ENCODE data around the gene TTC36. TPM values are rescaled to one million over a fixed set of nuclear protein-coding genes. Genes with fewer than 3 reads are reported as not detected.
A peak's percentile ranks its signal among the peaks of the same experiment; 100 is the strongest.

Gene TTC36
- total and polyA plus RNA-seq, 9 of the 15 experiments (the other 6 are each of a cell fraction or from before 2014, with no cell fraction given) = 0.22 to 0.23 TPM; not detected in 7

GRCh38 chr11:118572061-118572980 is 45.0 kb downstream of the TTC36 start, which contains the start of gene ARCN1 (continued):
- TF ChIP-seq RREB1 (CRISPR knock-in tag; IDR thresholded peaks at IDR 0.05) (no peak), ZNF766 (CRISPR knock-in tag; conservative IDR thresholded peaks at IDR 0.05) (0 out of 2 replicates have a peak, but pooled peaks have one; percentile 25), ARNT (IDR thresholded peaks at IDR 0.05) (no peak), SMAD3 (CRISPR knock-in tag; conservative IDR thresholded peaks at IDR 0.05) (no peak), NBN (IDR thresholded peaks at IDR 0.05; ENCODE audit: low read depth) (no peak), MECOM (CRISPR knock-in tag; IDR thresholded peaks at IDR 0.05) (no peak), NCOR1 (IDR thresholded peaks at IDR 0.05) (peak; percentile 19; the same call in 1 of the 2 replicates), ZNF57 (CRISPR knock-in tag; IDR thresholded peaks at IDR 0.05) (no peak), PCBP2 (IDR thresholded peaks at IDR 0.05; ENCODE audit: low read depth, low read length, poor library complexity, severe bottlenecking) (no peak), SMARCA5 (IDR thresholded peaks at IDR 0.05) (no peak), SIN3B (IDR thresholded peaks at IDR 0.05; ENCODE audit: low read depth) (peak; percentile 38; the same call in 1 of the 2 replicates), SMARCE1 (IDR thresholded peaks at IDR 0.05) (no peak), ZNF277 (CRISPR knock-in tag; IDR thresholded peaks at IDR 0.05; ENCODE audit: borderline replicate concordance) (no peak), TRIM24 (IDR thresholded peaks at IDR 0.05) (no peak), ZNF518B (CRISPR knock-in tag; IDR thresholded peaks at IDR 0.05) (no peak), EZH2 (IDR thresholded peaks at IDR 0.05; ENCODE audit: borderline replicate concordance, low read depth, low read length) (no peak)
